Stimulated activated CD4-positive, alpha-beta T cell treated with anti-CD3 and anti-CD28 coated beads, Interleukin-1b, Interleukin-23, amount 100 ng/mL, for 48 hours (primary cell): ENCODE results near the gene BIRC5.
"Not testable (repeated sequence)": the region's sequence is repeated elsewhere in the genome, so short reads cannot be mapped to it uniquely, and the experiment has no call there.

Source experiments
- DNase-seq: peaks from one replicate; pipeline ENCODE4 v3.0.0-alpha.2; 2020

BIRC5 gene

DNA sequence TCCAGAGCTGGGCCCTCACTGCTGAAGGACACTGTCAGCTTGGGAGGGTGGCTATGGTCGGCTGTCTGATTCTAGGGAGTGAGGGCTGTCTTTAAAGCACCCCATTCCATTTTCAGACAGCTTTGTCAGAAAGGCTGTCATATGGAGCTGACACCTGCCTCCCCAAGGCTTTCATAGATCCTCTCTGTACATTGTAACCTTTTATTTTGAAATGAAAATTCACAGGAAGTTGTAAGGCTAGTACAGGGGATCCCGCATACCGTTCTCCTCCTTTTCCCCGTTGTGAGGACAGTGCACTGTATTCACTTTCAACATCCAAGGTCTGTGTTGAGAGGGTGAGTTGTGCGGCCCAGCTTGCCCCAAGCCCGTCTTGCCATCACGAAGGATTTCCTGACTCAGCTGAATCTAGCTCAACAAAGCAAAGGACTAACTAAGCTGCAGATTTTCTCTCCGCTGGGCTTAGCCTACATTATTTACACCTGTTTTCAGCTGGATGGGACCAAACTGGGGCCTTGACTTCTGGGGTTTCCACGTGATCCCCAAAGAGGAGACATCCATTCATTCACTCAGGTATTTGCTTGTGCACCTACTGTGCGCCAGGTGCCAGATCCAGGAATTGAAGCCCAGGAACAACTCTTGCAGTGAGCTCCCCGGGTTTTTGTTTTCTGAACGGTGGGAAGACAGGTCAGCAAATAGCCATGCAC lies 12.2 kb downstream of the BIRC5 start:
- no peak for DNase-seq

GRCh38 chr17:78226759-78227454 lies 12.9 kb downstream of the BIRC5 start:
- no peak for DNase-seq

DNA sequence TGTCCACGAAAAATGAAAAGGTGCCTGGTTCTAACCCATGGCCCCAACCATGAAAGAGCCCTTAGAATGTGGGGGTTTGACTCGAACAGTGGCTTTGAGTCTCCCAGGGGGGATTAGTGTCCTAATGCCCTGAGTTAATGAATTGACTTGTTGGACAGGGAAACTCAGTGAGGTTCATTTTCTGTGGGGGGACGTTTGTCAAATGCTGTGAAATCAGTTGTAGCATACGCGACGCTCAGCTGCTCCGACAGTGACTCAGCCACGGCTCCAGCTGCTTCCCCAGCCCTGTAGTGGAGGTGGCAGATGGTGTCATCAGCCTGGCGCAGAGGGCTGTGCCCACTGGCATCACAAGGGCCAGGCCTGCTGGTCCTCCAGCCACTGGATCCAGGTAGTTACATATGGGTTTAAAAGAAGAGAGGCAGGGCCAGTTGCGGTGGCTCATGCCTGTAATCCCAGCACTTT lies 13.4 kb downstream of the BIRC5 start:
- no peak for DNase-seq

- DNase-seq = no peak
Observed at GRCh38 chr17:78228176-78228575, 14.1 kb downstream of the BIRC5 start.

- no peak for DNase-seq
Observed at GRCh38 chr17:78230252-78230962, 16.4 kb downstream of the BIRC5 start.

GRCh38 chr17:78230996-78231935 lies 17.2 kb downstream of the BIRC5 start, which contains the start of gene TMEM235:
TMEM235 (plus strand) TSS chr17:78231631; CDS start chr17:78232024, 393 bp downstream.
- DNase-seq = no peak

DNA sequence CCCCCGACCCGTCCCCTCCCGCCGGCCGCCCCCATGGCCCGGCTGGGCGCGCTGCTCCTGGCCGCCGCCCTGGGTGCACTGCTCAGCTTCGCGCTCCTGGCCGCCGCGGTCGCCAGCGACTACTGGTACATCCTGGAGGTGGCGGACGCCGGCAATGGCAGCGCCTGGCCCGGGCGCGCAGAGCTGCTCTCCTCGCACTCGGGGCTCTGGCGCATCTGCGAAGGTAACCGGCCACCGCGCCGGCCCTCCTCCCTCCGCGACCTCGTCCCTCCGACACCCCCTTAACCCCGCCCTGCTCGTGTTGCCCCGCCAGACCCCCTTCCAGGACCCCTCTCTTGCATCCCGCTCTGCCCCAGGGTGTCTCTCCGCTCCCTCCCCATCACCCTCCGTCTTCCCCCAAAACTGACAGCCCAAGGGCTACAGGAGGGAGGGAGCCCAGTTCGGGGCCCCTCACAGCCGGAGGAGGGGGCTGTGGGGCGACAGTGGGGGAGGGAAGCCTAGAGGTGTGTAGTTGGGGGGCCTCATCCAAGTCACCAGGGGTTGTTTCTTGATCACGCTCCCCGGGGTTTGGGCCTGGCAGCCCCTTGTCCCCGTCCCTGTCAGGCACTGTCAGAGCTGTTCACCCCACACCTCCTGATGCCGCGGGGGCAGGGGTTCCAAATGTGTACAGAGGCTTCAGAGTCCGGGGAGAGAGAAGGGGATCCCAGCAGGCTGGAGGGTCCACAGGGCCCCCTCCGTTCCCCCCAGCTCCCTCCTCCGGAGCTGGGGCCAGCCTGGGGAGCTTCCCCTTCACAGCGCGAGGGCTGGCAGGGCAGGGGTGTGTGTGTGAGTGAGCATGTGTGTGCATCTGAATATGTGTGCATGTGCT lies 18.2 kb downstream of the BIRC5 start:
- no peak for DNase-seq

GRCh38 chr17:78232859-78233173 lies 18.8 kb downstream of the BIRC5 start:
- DNase-seq = no peak

DNA sequence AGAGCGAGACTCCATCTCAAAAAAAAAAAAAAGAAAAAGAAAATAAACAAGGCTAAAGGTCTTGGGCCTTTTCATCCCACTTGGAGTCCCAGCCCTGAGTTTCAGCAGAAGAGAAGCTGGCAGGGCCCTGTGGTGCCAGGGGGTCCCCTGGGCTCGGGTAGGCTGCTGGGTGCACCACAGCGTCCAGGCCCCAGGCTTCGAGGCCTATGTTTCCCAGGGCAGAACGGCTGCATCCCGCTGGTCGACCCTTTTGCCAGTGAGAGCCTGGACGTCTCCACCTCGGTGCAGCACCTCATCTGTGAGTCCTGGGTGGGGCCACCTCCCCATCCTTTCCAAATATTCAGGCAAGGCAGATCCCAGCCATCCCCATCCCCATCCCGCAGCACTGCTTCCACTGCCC lies 19.6 kb downstream of the BIRC5 start:
- no peak for DNase-seq

- DNase-seq = no peak
Observed at GRCh38 chr17:78234261-78234865, 20.3 kb downstream of the BIRC5 start.

GRCh38 chr17:78235022-78235421 lies 21.0 kb downstream of the BIRC5 start:
- DNase-seq = not testable (repeated sequence)

DNA sequence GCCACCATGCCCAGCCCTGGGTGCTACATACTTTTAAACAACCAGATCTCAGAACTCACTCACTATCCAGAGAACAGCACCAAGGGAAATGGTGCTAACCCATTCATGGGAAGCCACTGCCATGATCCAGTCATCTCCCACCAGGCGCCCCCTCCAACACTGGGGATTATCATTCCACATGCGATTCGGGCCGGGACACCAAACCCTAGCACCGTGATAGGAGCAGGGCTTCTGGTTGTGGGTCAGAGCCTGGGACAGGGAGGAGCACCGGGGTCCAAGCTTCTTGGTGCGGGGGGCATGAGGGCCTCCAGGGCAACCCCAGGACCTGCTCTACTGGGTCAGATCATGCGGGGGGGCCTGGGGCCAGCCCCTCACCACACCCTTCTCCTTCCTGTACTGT lies 21.8 kb downstream of the BIRC5 start:
- no peak for DNase-seq

DNA sequence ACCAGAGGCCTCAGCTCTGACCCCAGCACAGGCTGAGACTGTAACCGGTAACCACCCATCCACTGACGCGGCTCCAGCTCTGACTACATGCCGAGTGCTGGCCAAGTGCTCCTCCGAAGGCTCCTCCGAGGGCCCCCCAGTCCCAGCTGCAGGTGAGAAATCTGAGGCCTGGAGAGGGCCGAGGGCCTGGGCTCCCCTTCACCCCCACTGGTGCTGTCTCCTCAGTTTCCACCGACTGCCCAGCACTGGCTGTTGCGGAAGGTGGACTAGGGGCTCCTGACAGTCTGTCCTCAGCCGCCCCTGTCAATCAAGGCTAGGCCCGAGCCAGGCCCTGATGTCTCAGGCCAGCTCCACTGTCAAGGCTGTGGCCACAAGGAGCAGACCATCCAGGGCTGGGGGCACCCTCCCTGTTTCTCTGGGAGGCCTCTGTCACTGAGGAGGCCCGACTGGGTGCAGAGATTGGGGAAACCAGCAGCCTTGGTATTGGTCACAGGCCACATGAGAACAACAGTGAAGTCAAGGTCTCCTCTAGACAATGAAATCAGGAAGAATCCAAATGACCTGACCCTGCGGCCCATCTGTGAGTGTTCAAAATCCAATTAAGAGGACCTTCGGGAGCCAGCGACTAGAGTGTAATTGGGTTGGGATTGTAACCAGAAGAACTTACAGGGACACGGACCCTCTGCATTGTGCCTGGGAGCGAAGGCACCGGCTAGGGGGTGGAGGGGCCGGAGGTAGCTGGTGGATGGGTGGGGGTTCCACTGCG lies 22.5 kb downstream of the BIRC5 start:
- no peak for DNase-seq

- DNase-seq = no peak
Observed at GRCh38 chr17:78237401-78238012, 23.5 kb downstream of the BIRC5 start.

DNA sequence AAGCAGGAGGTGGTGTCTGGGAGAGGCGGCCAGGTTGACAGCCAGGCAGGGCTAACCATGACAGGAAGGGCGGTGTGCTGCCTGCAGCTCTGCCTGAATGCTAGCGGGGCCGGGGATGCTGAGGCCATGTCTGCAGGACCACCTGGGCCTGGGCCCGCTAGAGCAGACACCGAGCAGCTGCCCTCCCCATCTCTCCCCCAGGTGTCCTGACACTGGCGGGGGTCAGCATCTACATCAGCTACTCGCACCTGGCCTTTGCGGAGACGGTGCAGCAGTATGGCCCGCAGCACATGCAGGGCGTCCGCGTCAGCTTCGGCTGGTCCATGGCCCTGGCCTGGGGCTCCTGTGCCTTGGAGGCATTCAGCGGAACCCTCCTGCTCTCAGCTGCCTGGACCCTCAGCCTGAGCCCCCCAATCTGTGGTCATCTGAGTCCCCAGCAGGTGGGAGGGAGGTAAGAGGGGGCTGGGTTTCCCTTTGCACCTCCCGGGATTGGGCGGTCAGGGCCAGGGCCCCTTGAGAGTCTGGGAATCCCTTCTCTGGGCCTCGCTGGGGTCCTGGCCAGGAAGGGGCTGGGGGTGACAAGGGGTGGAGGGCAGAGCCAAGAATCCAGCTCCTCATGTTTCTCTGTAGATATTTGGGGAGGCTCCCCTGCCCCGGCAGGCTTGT lies 24.9 kb downstream of the BIRC5 start:
- no peak for DNase-seq

GRCh38 chr17:78239489-78239931 lies 25.5 kb downstream of the BIRC5 start:
- no peak for DNase-seq

DNA sequence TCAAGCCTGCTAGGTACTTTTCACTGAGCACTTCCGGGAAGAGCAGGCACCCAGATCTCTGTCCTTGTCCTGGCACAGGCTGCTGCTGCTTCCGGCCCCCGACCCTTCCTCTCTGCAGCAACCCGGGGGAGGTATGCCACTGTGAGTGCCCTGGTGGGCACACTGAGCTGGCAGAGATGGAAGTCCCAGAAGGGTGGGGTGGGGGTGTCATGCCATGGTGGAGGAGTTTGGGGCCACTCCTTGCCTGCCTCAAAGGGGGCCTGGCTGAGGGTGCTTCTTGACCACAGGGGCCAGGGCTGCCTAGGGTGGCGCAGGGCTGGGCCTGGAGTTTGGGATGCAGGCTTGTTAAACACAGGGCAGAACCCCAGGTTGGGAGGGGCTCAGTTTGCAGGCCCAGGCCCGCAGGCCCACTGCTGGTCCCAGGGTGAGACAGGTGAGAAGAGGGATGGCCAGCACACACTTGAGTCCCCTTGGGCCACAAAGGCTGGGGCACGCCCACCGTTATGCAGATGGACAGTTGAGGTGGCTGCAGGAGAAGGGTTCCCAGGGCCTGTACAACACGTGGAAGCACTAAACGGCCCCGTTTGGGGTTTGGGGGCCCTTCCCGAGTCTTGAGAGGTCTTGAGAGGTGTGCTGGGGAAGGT lies 26.1 kb downstream of the BIRC5 start:
- no peak for DNase-seq

GRCh38 chr17:78240839-78241238 lies 26.8 kb downstream of the BIRC5 start:
- DNase-seq = no peak
